ENCODE measurements around the gene ZDHHC14.
"Not testable (repeated sequence)": the region's sequence is repeated elsewhere in the genome, so short reads cannot be mapped to it uniquely, and the experiment has no call there.

The ZDHHC14 gene

DNA sequence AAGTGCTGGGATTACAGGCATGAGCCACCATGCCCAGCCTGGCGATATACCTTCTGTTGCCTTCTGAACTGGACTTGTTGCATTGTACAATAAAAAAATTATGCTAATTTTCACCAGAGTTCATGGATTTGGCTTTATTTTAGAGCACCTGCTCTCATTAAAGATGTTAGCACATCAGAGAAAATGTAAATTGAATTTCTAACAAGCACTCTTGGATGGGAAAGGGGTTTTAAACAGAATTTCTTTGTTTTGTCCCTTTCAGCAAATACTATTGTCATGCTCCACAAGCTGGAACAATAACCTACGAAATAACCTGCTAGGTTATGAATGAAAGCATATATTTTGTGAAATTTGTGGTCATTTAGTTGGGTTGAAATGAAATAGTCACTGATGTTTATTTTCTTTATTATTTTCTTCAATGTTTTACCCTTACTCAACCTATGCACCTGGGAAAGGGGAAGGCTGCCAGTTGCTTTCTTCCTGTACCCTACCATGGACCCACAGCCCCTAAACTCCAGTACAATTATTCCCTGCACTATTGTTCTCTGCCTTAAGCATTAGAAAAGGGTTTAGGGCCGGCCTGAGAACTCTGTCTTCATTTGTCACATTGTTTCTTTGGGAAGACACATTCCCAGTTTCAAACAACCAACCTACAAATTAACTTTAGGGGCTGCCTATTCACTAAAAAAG lies 22.2 kb downstream of the ZDHHC14 start:
- no peaks in the 10 kb centered on the region for H3K27me3 ChIP-seq
- intact Hi-C loops (cut with DNase I; ENCODE audit: low total_unique reads): no loop called here
- H3K27ac ChIP-seq: no peak overlapping the region
- no peaks in the 10 kb centered on the region for H3K9me3 ChIP-seq
- TF ChIP-seq, protein P1, sequence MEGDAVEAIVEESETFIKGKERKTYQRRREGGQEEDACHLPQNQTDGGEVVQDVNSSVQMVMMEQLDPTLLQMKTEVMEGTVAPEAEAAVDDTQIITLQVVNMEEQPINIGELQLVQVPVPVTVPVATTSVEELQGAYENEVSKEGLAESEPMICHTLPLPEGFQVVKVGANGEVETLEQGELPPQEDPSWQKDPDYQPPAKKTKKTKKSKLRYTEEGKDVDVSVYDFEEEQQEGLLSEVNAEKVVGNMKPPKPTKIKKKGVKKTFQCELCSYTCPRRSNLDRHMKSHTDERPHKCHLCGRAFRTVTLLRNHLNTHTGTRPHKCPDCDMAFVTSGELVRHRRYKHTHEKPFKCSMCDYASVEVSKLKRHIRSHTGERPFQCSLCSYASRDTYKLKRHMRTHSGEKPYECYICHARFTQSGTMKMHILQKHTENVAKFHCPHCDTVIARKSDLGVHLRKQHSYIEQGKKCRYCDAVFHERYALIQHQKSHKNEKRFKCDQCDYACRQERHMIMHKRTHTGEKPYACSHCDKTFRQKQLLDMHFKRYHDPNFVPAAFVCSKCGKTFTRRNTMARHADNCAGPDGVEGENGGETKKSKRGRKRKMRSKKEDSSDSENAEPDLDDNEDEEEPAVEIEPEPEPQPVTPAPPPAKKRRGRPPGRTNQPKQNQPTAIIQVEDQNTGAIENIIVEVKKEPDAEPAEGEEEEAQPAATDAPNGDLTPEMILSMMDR (IDR thresholded peaks at IDR 0.05): no peak
- no peak overlapping the region for H3K4me3 ChIP-seq
- H3K36me3 ChIP-seq: peaks cover 0 to 3% (median 0%) of the 10 kb centered on the region in 3 donors
- DNase-seq: no peak
- peaks cover 0 to 7% (median 0%) of the 10 kb centered on the region in 4 donors for H3K4me1 ChIP-seq

DNA sequence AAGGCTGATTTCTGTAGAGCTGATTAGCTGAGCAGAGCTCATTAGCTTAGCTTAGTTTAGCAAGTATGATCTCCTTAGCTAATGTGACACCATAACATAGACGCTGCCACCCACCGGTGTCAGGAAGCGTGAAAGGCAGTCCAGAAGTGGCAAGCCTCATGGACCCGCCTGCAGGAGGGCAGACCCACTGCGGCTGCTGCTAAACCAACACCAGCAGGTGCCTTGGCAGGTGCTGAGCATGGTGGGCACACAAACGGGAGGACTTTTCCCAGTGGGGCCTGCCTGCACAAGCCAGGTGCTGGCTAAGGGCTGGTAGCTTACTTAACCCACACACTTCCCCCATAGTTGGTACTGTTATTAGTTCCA lies 22.7 kb downstream of the ZDHHC14 start:
- Histone ChIP-seq H3K27me3 (no peaks in the 10 kb centered on the region), H3K9me3 (no peaks in the 10 kb centered on the region), H3K4me1 (peaks cover 0 to 7% (median 0%) of the 10 kb centered on the region in 4 donors), H3K27ac (no peak overlapping the region), H3K4me3 (no peak overlapping the region), H3K36me3 (peaks cover 0 to 3% (median 0%) of the 10 kb centered on the region in 3 donors)
- TF ChIP-seq, protein P1 (IDR thresholded peaks at IDR 0.05): no peak
- intact Hi-C loops (cut with DNase I; ENCODE audit: low total_unique reads): no loop called here
- no peak for DNase-seq

DNA sequence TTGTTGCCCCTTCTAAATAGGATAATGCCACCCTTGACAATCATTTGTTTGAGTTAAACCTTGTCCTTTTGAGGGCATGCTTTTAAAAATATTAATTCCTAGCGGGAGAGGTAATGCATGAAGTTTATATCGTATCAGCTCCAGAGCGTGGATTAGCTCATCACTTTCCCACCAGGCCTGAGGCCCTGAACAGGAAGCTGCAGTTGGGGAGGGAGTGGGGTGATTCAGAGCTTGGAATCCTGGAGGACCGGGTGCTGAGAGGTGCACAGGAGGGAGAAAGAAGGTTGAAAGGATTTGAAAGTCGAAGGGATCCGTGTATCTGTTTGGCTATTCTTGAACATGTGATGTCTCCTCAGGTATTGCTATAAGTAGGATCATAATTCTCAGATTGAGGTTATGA lies 25.0 kb downstream of the ZDHHC14 start:
- Histone ChIP-seq H3K9me3 (no peaks in the 10 kb centered on the region), H3K27me3 (no peaks in the 10 kb centered on the region), H3K36me3 (no peaks in the 10 kb centered on the region), H3K27ac (no peak overlapping the region), H3K4me3 (no peak overlapping the region), H3K4me1 (peaks cover 0 to 25% (median 4%) of the 10 kb centered on the region in 4 donors)
- intact Hi-C loops (cut with DNase I; ENCODE audit: low total_unique reads): no loop called here
- TF ChIP-seq, protein P1 (IDR thresholded peaks at IDR 0.05): no peak
- no peak for DNase-seq

DNA sequence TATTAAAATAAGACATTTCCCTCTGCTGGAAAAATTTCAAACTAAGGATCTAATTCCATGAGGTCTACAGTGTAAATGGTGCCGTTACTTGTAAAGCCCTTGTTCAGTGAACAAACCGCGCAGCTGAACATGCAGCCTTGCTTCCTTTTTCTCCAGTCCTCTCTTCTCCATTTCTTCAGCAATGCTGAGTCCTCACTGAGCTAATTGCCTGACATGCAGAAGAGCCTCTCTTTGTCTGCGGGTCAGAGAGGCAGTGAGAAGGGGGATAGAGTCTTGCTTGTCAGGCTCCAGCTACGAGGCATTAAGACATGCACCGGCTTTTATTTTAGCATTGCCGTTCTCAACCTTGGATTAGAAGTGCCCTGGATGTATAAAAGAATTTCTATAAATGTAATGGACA lies 25.7 kb downstream of the ZDHHC14 start:
- Histone ChIP-seq H3K4me1 (peaks cover 0 to 29% (median 4%) of the 10 kb centered on the region in 4 donors), H3K4me3 (no peak overlapping the region), H3K27me3 (no peaks in the 10 kb centered on the region), H3K36me3 (no peaks in the 10 kb centered on the region), H3K27ac (no peak overlapping the region), H3K9me3 (no peaks in the 10 kb centered on the region)
- intact Hi-C loops (cut with DNase I; ENCODE audit: low total_unique reads): no loop called here
- TF ChIP-seq, protein P1 (IDR thresholded peaks at IDR 0.05): no peak
- DNase-seq: no peak

DNA sequence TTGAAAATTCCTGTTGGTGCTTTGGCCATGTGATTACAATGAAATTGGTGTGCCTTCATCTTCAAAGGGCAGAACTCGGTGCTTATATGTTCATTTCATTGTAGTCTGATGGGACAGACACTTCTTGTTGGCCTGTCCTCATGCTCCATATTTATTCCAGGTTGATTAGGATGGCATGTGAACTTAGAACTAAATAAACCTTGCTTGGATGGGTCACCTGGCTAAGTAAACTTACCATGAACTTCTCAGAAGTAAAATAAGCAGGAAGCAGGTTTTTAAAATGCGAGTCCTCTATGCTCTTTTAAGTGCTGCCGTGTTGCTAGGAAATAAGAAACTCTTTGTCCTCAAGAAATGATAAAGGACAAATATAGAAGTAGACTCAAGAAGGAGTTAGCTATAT lies 26.7 kb downstream of the ZDHHC14 start:
- intact Hi-C loops (cut with DNase I; ENCODE audit: low total_unique reads): no loop called here
- H3K9me3 ChIP-seq: no peaks in the 10 kb centered on the region
- TF ChIP-seq, protein P1 (IDR thresholded peaks at IDR 0.05): no peak
- no peaks in the 10 kb centered on the region for H3K36me3 ChIP-seq
- H3K27ac ChIP-seq: no peak overlapping the region
- H3K27me3 ChIP-seq: no peaks in the 10 kb centered on the region
- peaks cover 0 to 31% (median 4%) of the 10 kb centered on the region in 4 donors for H3K4me1 ChIP-seq
- no peak overlapping the region for H3K4me3 ChIP-seq
- no peak for DNase-seq

DNA sequence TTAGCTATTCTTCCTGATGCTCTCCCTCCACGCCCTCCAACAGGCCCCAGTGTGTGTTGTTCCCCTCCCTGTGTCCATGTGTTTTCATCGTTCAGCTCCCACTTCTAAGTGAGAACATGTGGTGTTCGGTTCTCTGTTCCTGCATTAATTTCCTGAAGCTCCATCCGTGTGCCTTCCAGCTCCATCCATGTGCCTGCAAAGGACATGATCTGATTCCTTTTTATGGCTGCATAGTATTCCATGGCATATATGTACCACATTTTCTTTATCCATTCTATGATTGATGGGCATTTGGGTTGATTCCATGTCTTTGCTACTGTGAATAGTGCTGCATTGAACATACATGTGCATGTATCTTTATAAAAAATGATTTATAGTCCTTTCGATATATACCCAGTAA lies 27.4 kb downstream of the ZDHHC14 start:
- intact Hi-C loops (cut with DNase I; ENCODE audit: low total_unique reads); H3K4me3 ChIP-seq; H3K36me3 ChIP-seq; H3K27me3 ChIP-seq; H3K9me3 ChIP-seq; DNase-seq; H3K27ac ChIP-seq: not testable (repeated sequence)
- peaks cover 0 to 38% (median 4%) of the 10 kb centered on the region in 4 donors for H3K4me1 ChIP-seq

Measured in tibial artery (tissue), 4 donors.